ENCODE data around the gene PITRM1. TPM values are rescaled to one million over a fixed set of nuclear protein-coding genes. Genes with fewer than 3 reads are reported as not detected.
"Not testable (repeated sequence)": the region's sequence is repeated elsewhere in the genome, so short reads cannot be mapped to it uniquely, and the experiment has no call there.

PITRM1 gene
- polyA plus RNA-seq, 1 of the 3 experiments (the other 2 are of a cell fraction): 79.6 TPM

- peak; percentile 64; the same call in 1 of the 2 replicates for TF ChIP-seq TAF1 (IDR thresholded peaks at IDR 0.05; ENCODE audit: borderline replicate concordance, low read depth, low read length)
- TF ChIP-seq POLR2AphosphoS5 (IDR thresholded peaks at IDR 0.05; ENCODE audit: low read depth, low read length): peak; percentile 99
- TF ChIP-seq MXI1 (IDR thresholded peaks at IDR 0.05; ENCODE audit: low read depth, low read length): peak; percentile 89
- no peak for TF ChIP-seq RAD21 (IDR thresholded peaks at IDR 0.05; ENCODE audit: low read length)
Observed at GRCh38 chr10:3172446-3173170, at the start of gene PITRM1 (continued).

- WGBS (ENCODE audit: low lambda C conversion rate): 87% methylated on average over 10 of the region's 10 CpGs
- ChIA-PET CTCF (interaction anchor here (1.1 kb wide), 1 partner anchor 18 kb away, joined by 6 read pairs; no protein-coding TSS in a partner anchor), POLR2A (no interaction called here)
- Histone ChIP-seq H4K20me1 (ENCODE audit: insufficient read depth) (no peaks in the 10 kb centered on the region), H3K9ac (no peak overlapping the region), H3K27me3 (ENCODE audit: insufficient read depth) (no peaks in the 10 kb centered on the region), H3K4me3 (ENCODE audit: low read depth in 2 of 2, low read length in 1 of 2) (no peak overlapping the region), H3K27ac (ENCODE audit: low read depth in 2 of 2, low read length in 1 of 2) (peak overlapping the region in 1 of 2 experiments; percentile 23; a peak in 1 of 4 replicates), H3K36me3 (replicated peaks in 1 of 2; ENCODE audit: control insufficient read depth in 1 of 2, insufficient read depth in 2 of 2, low read length in 1 of 2) (no peaks in the 10 kb centered on the region), H3K4me2 (no peak overlapping the region), H3F3A (replicated peaks; ENCODE audit: insufficient read depth) (peaks cover 29% of the 10 kb centered on the region), H3K9me2 (no peaks in the 10 kb centered on the region), H3K79me2 (ENCODE audit: insufficient read depth) (no peaks in the 10 kb centered on the region), H3K9me3 (no peaks in the 10 kb centered on the region), H2AFZ (ENCODE audit: low read depth) (no peak overlapping the region), H3K4me1 (ENCODE audit: control insufficient read depth in 1 of 2, insufficient read depth in 2 of 2, low read depth in 1 of 2, low read length in 1 of 2) (peaks cover 0 to 16% of the 10 kb centered on the region in 2 experiments; a peak in 2 of 4 replicates)
- TF ChIP-seq RAD21 (IDR thresholded peaks at IDR 0.05; ENCODE audit: low read length): peak; percentile 26
- peak; percentile 37; the same call in 1 of the 2 replicates for TF ChIP-seq CTCF (IDR thresholded peaks at IDR 0.05)
- TF ChIP-seq CHD2 (IDR thresholded peaks at IDR 0.05; ENCODE audit: low read length, partially characterized antibody): no peak
- no peak for DNase-seq
Observed at GRCh38 chr10:3222068-3222467, 49.5 kb upstream of the PITRM1 start.

DNA sequence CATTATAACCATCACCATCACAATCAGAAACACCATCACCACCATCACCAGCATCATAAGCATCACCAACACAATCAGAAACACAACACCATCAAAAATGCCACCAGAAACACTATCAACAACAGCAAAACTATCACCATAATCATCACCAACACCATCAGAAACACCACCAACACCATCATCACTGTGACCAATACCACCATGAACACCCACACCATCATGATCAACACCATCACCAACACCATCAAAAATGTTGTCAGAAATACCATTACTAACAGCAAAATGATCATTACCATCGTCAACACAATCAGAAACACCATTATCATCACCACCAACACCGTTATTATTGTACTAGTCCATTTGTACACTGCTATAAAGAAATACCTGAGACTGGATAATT is 49.0 kb upstream of the PITRM1 start:
- DNase-seq; H3K9ac ChIP-seq; H2AFZ ChIP-seq (ENCODE audit: low read depth); H3K9me2 ChIP-seq; H4K20me1 ChIP-seq (ENCODE audit: insufficient read depth); H3K36me3 ChIP-seq (replicated peaks in 1 of 2; ENCODE audit: control insufficient read depth in 1 of 2, insufficient read depth in 2 of 2, low read length in 1 of 2); POLR2A ChIA-PET; H3K4me2 ChIP-seq; H3K27ac ChIP-seq (ENCODE audit: low read depth in 2 of 2, low read length in 1 of 2); H3K27me3 ChIP-seq (ENCODE audit: insufficient read depth); H3K9me3 ChIP-seq; CTCF ChIA-PET; H3K79me2 ChIP-seq (ENCODE audit: insufficient read depth); H3K4me3 ChIP-seq (ENCODE audit: low read depth in 2 of 2, low read length in 1 of 2): not testable (repeated sequence)
- peaks cover 0 to 15% of the 10 kb centered on the region in 2 experiments; a peak in 1 of 4 replicates for H3K4me1 ChIP-seq (ENCODE audit: control insufficient read depth in 1 of 2, insufficient read depth in 2 of 2, low read depth in 1 of 2, low read length in 1 of 2)
- no CpG with 5 or more reads among the region's 2 CpGs for WGBS (ENCODE audit: low lambda C conversion rate)
- peaks cover 28% of the 10 kb centered on the region for H3F3A ChIP-seq (replicated peaks; ENCODE audit: insufficient read depth)
